GM12801 (cell line): Measurements from ENCODE around the gene RAD51B.

Experiments used
- CTCF ChIP-seq: IDR thresholded peaks from one replicate; pipeline ENCODE4 v1.5.1; 2011; ENCODE audit warnings: control low read depth; ENCODE audit not compliant: insufficient read length; ENCODE audit errors: extremely low read depth

RAD51B gene

GRCh38 chr14:68574906-68575305, 755.3 kb downstream of the RAD51B start:
- TF ChIP-seq CTCF: no peak

- TF ChIP-seq CTCF: no peak
Measured at GRCh38 chr14:68575426-68575825, 755.8 kb downstream of the RAD51B start.

- no peak for TF ChIP-seq CTCF
Measured at GRCh38 chr14:68576031-68576430, 756.5 kb downstream of the RAD51B start.

GRCh38 chr14:68576496-68577244, 757.1 kb downstream of the RAD51B start:
- TF ChIP-seq CTCF: no peak

GRCh38 chr14:68577802-68578541, 758.4 kb downstream of the RAD51B start:
- TF ChIP-seq CTCF: no peak

- no peak for TF ChIP-seq CTCF
Measured at GRCh38 chr14:68578597-68578996, 759.0 kb downstream of the RAD51B start.

- TF ChIP-seq CTCF: no peak
Measured at GRCh38 chr14:68580096-68580645, 760.6 kb downstream of the RAD51B start.
